ENCODE data around the gene ZIC1. TPM values are rescaled to one million over a fixed set of nuclear protein-coding genes. Genes with fewer than 3 reads are reported as not detected.

The ZIC1 gene
- total RNA-seq: not detected
- long read RNA-seq: 0 reads

GRCh38 chr3:147409143-147410115 lies at the start of gene ZIC1:
TSS of gene ZIC1 (plus strand) at chr3:147409365. CDS start at chr3:147410113, 748 bp downstream.
- intact Hi-C loops (cut with DNase I, micrococcal nuclease): no loop called here
- no peak for DNase-seq
- no peak for ATAC-seq

- DNase-seq: no peak
- ATAC-seq: no peak
- intact Hi-C loops (cut with DNase I, micrococcal nuclease): no loop called here
Observed at GRCh38 chr3:147360051-147360439, 49.1 kb upstream of the ZIC1 start.

GRCh38 chr3:147360646-147361453 lies 48.3 kb upstream of the ZIC1 start:
- intact Hi-C loops (cut with DNase I, micrococcal nuclease): no loop called here
- ATAC-seq (no peak), DNase-seq (no peak)

- peak in 1 of 2 donors; percentile 51 for DNase-seq
- peak; percentile 42 for ATAC-seq
- intact Hi-C loops (cut with DNase I, micrococcal nuclease): no loop called here
Observed at GRCh38 chr3:147361454-147362420, 47.4 kb upstream of the ZIC1 start.

GRCh38 chr3:147364771-147365170 lies 44.4 kb upstream of the ZIC1 start:
- intact Hi-C loops (cut with DNase I, micrococcal nuclease): no loop called here
- DNase-seq (no peak), ATAC-seq (no peak)

GRCh38 chr3:147365196-147366115 lies 43.7 kb upstream of the ZIC1 start:
- no peak for DNase-seq
- intact Hi-C loops (cut with DNase I, micrococcal nuclease): no loop called here
- ATAC-seq: no peak

- ATAC-seq: no peak
- intact Hi-C loops (cut with DNase I, micrococcal nuclease): no loop called here
- no peak for DNase-seq
Observed at GRCh38 chr3:147367676-147368075, 41.5 kb upstream of the ZIC1 start.

GRCh38 chr3:147368151-147368550 lies 41.0 kb upstream of the ZIC1 start:
- intact Hi-C loops (cut with DNase I, micrococcal nuclease): no loop called here

GRCh38 chr3:147368561-147369221 lies 40.5 kb upstream of the ZIC1 start:
- intact Hi-C loops (cut with DNase I, micrococcal nuclease): no loop called here
- no peak for ATAC-seq
- no peak for DNase-seq

More at GRCh38 chr3:147368151-147368550, 41.0 kb upstream of the ZIC1 start:
- ATAC-seq: no peak
- DNase-seq: no peak

- no peak for DNase-seq
- intact Hi-C loops (cut with DNase I, micrococcal nuclease): no loop called here
Observed at GRCh38 chr3:147369231-147369630, 39.9 kb upstream of the ZIC1 start.

GRCh38 chr3:147369661-147370123 lies 39.5 kb upstream of the ZIC1 start:
- no peak for DNase-seq
- ATAC-seq: no peak
- intact Hi-C loops (cut with DNase I, micrococcal nuclease): no loop called here

More at GRCh38 chr3:147369231-147369630, 39.9 kb upstream of the ZIC1 start:
- ATAC-seq: no peak

GRCh38 chr3:147370349-147370748 lies 38.8 kb upstream of the ZIC1 start:
- intact Hi-C loops (cut with DNase I, micrococcal nuclease): no loop called here
- no peak for DNase-seq
- no peak for ATAC-seq

- DNase-seq: no peak
- ATAC-seq: no peak
- intact Hi-C loops (cut with DNase I, micrococcal nuclease): no loop called here
Observed at GRCh38 chr3:147371140-147371539, 38.0 kb upstream of the ZIC1 start.

GRCh38 chr3:147371771-147372340 lies 37.3 kb upstream of the ZIC1 start:
- intact Hi-C loops (cut with DNase I, micrococcal nuclease): no loop called here
- no peak for ATAC-seq
- no peak for DNase-seq

- ATAC-seq (no peak), DNase-seq (no peak)
- intact Hi-C loops (cut with DNase I, micrococcal nuclease): no loop called here
Observed at GRCh38 chr3:147372525-147373027, 36.6 kb upstream of the ZIC1 start.

- intact Hi-C loops (cut with DNase I, micrococcal nuclease): no loop called here
- DNase-seq: no peak
- ATAC-seq: no peak
Observed at GRCh38 chr3:147373301-147373700, 35.9 kb upstream of the ZIC1 start.

All from left colon (tissue), 2 donors.